Keratinocyte (primary cell): ENCODE results near the gene FOXK1.

ENCODE experiments used
- EZH2 ChIP-seq: IDR thresholded peaks from one replicate; pipeline ENCODE4 v1.6.1; 2012; ENCODE audit warnings: inconsistent platforms, mild to moderate bottlenecking, low read length, moderate library complexity
- TF ChIP-seq, protein P1 (sequence below), 3 experiments: IDR thresholded peaks in 1 of 3; conservative IDR thresholded peaks in 1 of 3; optimal IDR thresholded peaks in 1 of 3; 2 replicates in 2 of 3; 3 replicates in 1 of 3; pipeline versions ENCODE3 to v1.5.1; 2011; ENCODE audit warnings: low read length in 3 of 3, mild to moderate bottlenecking in 3 of 3, moderate library complexity in 2 of 3, control low read depth in 1 of 3, inconsistent platforms in 1 of 3; ENCODE audit not compliant: insufficient read depth in 2 of 3; ENCODE audit errors: extremely low read depth in 1 of 3

DNA sequence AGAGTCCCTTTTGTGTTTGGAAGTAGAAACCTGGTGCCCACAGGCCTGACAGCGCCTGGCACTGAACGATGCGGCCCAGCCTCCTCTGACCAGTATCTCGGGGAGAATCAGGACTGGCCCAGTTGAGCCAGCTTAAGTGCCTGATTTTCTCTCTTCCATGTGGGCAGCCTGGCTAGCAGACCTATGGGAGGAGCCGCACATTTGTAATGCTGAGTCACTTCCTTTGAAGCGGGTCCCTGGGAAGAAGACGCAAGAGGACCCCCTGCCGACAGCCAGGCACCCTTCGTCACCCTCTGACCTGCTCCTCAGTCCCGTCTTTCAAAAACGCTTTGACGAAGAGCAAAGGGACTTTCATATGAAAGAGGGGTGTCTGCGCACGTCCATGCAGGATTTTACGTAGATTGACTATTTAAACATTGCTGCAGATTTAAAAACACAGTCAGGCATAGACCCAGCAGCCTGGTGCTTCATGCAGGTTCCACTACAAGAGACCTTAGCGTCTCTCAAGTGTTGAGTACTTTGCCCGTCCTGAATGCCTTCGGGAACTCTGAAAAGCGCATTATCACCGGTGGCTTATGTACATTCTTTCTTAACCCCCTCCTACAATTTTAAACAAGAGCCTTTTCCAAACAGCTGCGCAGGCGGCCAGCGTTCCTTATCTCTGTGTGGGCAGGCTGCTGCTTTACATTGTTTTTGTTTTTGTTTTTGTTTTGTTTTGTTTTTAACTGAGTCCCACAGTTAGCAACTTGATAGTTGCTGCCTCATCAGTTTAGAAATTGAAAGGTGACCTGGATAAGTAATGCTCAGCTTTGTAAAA lies 56.8 kb downstream of the FOXK1 start:
- TF ChIP-seq, protein P1, sequence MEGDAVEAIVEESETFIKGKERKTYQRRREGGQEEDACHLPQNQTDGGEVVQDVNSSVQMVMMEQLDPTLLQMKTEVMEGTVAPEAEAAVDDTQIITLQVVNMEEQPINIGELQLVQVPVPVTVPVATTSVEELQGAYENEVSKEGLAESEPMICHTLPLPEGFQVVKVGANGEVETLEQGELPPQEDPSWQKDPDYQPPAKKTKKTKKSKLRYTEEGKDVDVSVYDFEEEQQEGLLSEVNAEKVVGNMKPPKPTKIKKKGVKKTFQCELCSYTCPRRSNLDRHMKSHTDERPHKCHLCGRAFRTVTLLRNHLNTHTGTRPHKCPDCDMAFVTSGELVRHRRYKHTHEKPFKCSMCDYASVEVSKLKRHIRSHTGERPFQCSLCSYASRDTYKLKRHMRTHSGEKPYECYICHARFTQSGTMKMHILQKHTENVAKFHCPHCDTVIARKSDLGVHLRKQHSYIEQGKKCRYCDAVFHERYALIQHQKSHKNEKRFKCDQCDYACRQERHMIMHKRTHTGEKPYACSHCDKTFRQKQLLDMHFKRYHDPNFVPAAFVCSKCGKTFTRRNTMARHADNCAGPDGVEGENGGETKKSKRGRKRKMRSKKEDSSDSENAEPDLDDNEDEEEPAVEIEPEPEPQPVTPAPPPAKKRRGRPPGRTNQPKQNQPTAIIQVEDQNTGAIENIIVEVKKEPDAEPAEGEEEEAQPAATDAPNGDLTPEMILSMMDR (optimal IDR thresholded peaks at IDR 0.05 in 1 of 3, IDR thresholded peaks at IDR 0.05 in 1 of 3, conservative IDR thresholded peaks at IDR 0.05 in 1 of 3; ENCODE audit: extremely low read depth in 1 of 3, insufficient read depth in 2 of 3, low read length in 3 of 3), result no peak
- no peak for TF ChIP-seq EZH2
